GM18858 (cell line): ENCODE data around the gene REC8.
A peak's percentile ranks its signal among the peaks of the same experiment; 100 is the strongest.

Source experiments
- ATAC-seq: cut with Tn5 transposase; IDR thresholded peaks from one replicate; pipeline ENCODE4 v1.9.1; 2021; ENCODE audit not compliant: unreplicated experiment

REC8 gene

GRCh38 chr14:24137529-24138395 is 34.1 kb upstream of the REC8 start:
- ATAC-seq, result no peak

- ATAC-seq, result no peak
Observed at GRCh38 chr14:24138396-24139271, 33.2 kb upstream of the REC8 start.

GRCh38 chr14:24139272-24139934 is 32.5 kb upstream of the REC8 start:
- no peak for ATAC-seq

GRCh38 chr14:24141097-24141880 is 30.6 kb upstream of the REC8 start, which contains the start of gene EMC9:
TSS of gene EMC9 (minus strand) at chr14:24141591. CDS start at chr14:24141304, 287 bp downstream.
- peak; percentile 76 for ATAC-seq

- ATAC-seq, result no peak
Observed at GRCh38 chr14:24143511-24143910, 28.4 kb upstream of the REC8 start.

GRCh38 chr14:24144451-24144850 is 27.4 kb upstream of the REC8 start:
- ATAC-seq, result no peak

GRCh38 chr14:24145219-24145618 is 26.7 kb upstream of the REC8 start:
- no peak for ATAC-seq

- ATAC-seq, result no peak
Observed at GRCh38 chr14:24145690-24146452, 26.0 kb upstream of the REC8 start.

GRCh38 chr14:24146453-24146977 is 25.4 kb upstream of the REC8 start, which contains the start of gene PSME2:
TSS of gene PSME2 (minus strand) at chr14:24146610. CDS start at chr14:24146581, 29 bp downstream.
- ATAC-seq, result peak; percentile 53

- peak; percentile 67 for ATAC-seq
Observed at GRCh38 chr14:24146978-24147760, 24.7 kb upstream of the REC8 start, which contains the start of gene RNF31. TSS of gene RNF31 (plus strand) at chr14:24147498. CDS start at chr14:24147699, 201 bp downstream.

- ATAC-seq, result no peak
Observed at GRCh38 chr14:24147761-24148428, 24.0 kb upstream of the REC8 start.

- no peak for ATAC-seq
Observed at GRCh38 chr14:24149302-24149969, 22.4 kb upstream of the REC8 start.

GRCh38 chr14:24150061-24150460 is 21.8 kb upstream of the REC8 start:
- no peak for ATAC-seq

- no peak for ATAC-seq
Observed at GRCh38 chr14:24150567-24150966, 21.3 kb upstream of the REC8 start.

- no peak for ATAC-seq
Observed at GRCh38 chr14:24150993-24151392, 20.9 kb upstream of the REC8 start.

GRCh38 chr14:24151404-24152080 is 20.3 kb upstream of the REC8 start:
- ATAC-seq, result no peak

- no peak for ATAC-seq
Observed at GRCh38 chr14:24155100-24155499, 16.8 kb upstream of the REC8 start.
